CD4-positive, alpha-beta T cell treated with Interleukin-15 for 4 hours (primary cell): ENCODE results near the gene IFNAR1.

Experiments
- DNase-seq: peaks from one replicate; pipeline ENCODE4 v3.0.0-alpha.2; 2020; ENCODE audit warnings: low spot score

Gene IFNAR1

GRCh38 chr21:33402001-33402979, 77.5 kb downstream of the IFNAR1 start:
- peak; percentile 16 for DNase-seq

GRCh38 chr21:33403128-33403785, 78.5 kb downstream of the IFNAR1 start, which contains the start of gene IFNGR2:
Gene IFNGR2 (plus strand): TSS chr21:33403413. CDS start chr21:33403544, 131 bp downstream.
- DNase-seq: peak; percentile 24

- DNase-seq: peak; percentile 15
These were observed 79.2 kb downstream of the IFNAR1 start for GRCh38 chr21:33403786-33404585.

GRCh38 chr21:33406493-33406892, 81.7 kb downstream of the IFNAR1 start:
- DNase-seq: no peak
